ENCODE data around the gene STRAP. TPM values are rescaled to one million over a fixed set of nuclear protein-coding genes. Genes with fewer than 3 reads are reported as not detected.

The STRAP gene
- total and polyA plus RNA-seq, 2 of the 8 experiments (the other 6 are each of a cell fraction or from before 2014, with no cell fraction given) = 107 to 251 TPM

- H3K18ac ChIP-seq (ENCODE audit: extremely low read depth, low read length) = no peak overlapping the region
- no peak overlapping the region for H3K4ac ChIP-seq (replicated peaks; ENCODE audit: insufficient read length, low read depth, low read length)
- H3K27me3 ChIP-seq (replicated peaks in 1 of 4; ENCODE audit: control insufficient read depth in 3 of 4, extremely low read depth in 1 of 4, insufficient read depth in 3 of 4, low read length in 3 of 4) = no peaks in the 10 kb centered on the region
- 0 out of 2 replicates have a peak, but pooled peaks cover 2% of the 10 kb centered on the region for H3K23me2 ChIP-seq (ENCODE audit: low read depth, low read length)
- no peak overlapping the region for H2BK20ac ChIP-seq (ENCODE audit: low read length)
- no peak overlapping the region for H3K4me2 ChIP-seq (ENCODE audit: insufficient read depth in 1 of 2, low read depth in 2 of 2, low read length in 2 of 2)
- H3K79me1 ChIP-seq (ENCODE audit: low read depth, low read length) = no peaks in the 10 kb centered on the region
- H2AK5ac ChIP-seq (ENCODE audit: low read depth, low read length) = no peak overlapping the region
- peaks cover 0 to 18% (median 1%) of the 10 kb centered on the region in 4 experiments; a peak in 1 of 8 replicates for H3K36me3 ChIP-seq (ENCODE audit: control insufficient read depth in 2 of 4, insufficient read depth in 4 of 4, low read length in 3 of 4)
- H3K4me3 ChIP-seq (ENCODE audit: extremely low read depth in 1 of 4, insufficient read depth in 2 of 4, low read depth in 3 of 4, low read length in 4 of 4) = peak overlapping the region in 1 of 4 experiments; percentile 79; a peak in 1 of 8 replicates
- DNase-seq (ENCODE audit: low read depth in 1 of 2, low spot score in 2 of 2) (no peak), FAIRE-seq (no peak)
- no peak overlapping the region for H2BK12ac ChIP-seq (ENCODE audit: low read depth, low read length)
- H3K14ac ChIP-seq (ENCODE audit: insufficient read length) = no peak overlapping the region
- H3K27ac ChIP-seq (ENCODE audit: low read depth, low read length) = no peak overlapping the region
- no peak overlapping the region for H2BK120ac ChIP-seq (replicated peaks; ENCODE audit: low read depth, low read length)
- H3K79me2 ChIP-seq (ENCODE audit: control insufficient read depth in 1 of 2, insufficient read depth in 2 of 2, low read length in 2 of 2) = peaks cover 23 to 32% of the 10 kb centered on the region in 2 experiments
- H4K91ac ChIP-seq (replicated peaks; ENCODE audit: insufficient read length, low read length) = no peak overlapping the region
- 0 out of 2 replicates have a peak overlapping the region, but pooled peaks have one; percentile 41 for H2AFZ ChIP-seq (ENCODE audit: low read length)
- H3K4me1 ChIP-seq (replicated peaks in 1 of 4; ENCODE audit: control insufficient read depth in 3 of 4, insufficient read depth in 4 of 4, low read length in 3 of 4) = peaks cover 0 to 4% (median 2%) of the 10 kb centered on the region in 4 experiments; a peak in 2 of 7 replicates
- POLR2A ChIA-PET (ENCODE audit: partially characterized antibody) = no interaction called here
- no peak overlapping the region for H4K8ac ChIP-seq (ENCODE audit: extremely low read depth, insufficient read depth, low read length)
- H3K23ac ChIP-seq (ENCODE audit: insufficient read length) = no peak overlapping the region
- WGBS, 2 experiments (ENCODE audit: extremely low coverage in 1 of 2, insufficient coverage in 1 of 2, insufficient read length in 1 of 2, insufficient replicate concordance in 2 of 2, low coverage in 1 of 2, low lambda C conversion rate in 2 of 2, missing lambda C conversion rate in 1 of 2) = 85% methylated on average over 3 of the region's 3 CpGs; no CpG with 5 or more reads in 1 of the 2 experiments
- H2BK5ac ChIP-seq (ENCODE audit: low read depth, low read length) = no peak overlapping the region
- no peak overlapping the region for H3K9ac ChIP-seq (replicated peaks in 1 of 4; ENCODE audit: extremely low read depth in 1 of 4, low read depth in 3 of 4, low read length in 3 of 4)
- H2BK15ac ChIP-seq (ENCODE audit: low read length) = no peak overlapping the region
- H4K20me1 ChIP-seq (replicated peaks in 1 of 2; ENCODE audit: control insufficient read depth in 1 of 2, insufficient read depth in 2 of 2, low read length in 2 of 2) = peaks cover 4 to 6% of the 10 kb centered on the region in 2 experiments
- CTCF ChIA-PET (ENCODE audit: partially characterized antibody) = no interaction called here
- no peaks in the 10 kb centered on the region for H3K9me3 ChIP-seq (ENCODE audit: insufficient read depth in 2 of 2, low read depth in 1 of 2, low read length in 1 of 2)
- no peak overlapping the region for H4K5ac ChIP-seq (ENCODE audit: insufficient read length, low read depth, low read length)
- no peak overlapping the region for H3K56ac ChIP-seq (replicated peaks; ENCODE audit: insufficient read length, low read depth, low read length)
- TF ChIP-seq ATF3 (IDR thresholded peaks at IDR 0.05; ENCODE audit: insufficient read depth, low read depth, low read length) = no peak
- no peak for TF ChIP-seq SIRT6 (IDR thresholded peaks at IDR 0.05; ENCODE audit: low read length)
- no peak for TF ChIP-seq CHD2 (IDR thresholded peaks at IDR 0.05; ENCODE audit: low read length)
- TF ChIP-seq JUND (IDR thresholded peaks at IDR 0.05; ENCODE audit: low read length) = no peak
- TF ChIP-seq, protein P1, sequence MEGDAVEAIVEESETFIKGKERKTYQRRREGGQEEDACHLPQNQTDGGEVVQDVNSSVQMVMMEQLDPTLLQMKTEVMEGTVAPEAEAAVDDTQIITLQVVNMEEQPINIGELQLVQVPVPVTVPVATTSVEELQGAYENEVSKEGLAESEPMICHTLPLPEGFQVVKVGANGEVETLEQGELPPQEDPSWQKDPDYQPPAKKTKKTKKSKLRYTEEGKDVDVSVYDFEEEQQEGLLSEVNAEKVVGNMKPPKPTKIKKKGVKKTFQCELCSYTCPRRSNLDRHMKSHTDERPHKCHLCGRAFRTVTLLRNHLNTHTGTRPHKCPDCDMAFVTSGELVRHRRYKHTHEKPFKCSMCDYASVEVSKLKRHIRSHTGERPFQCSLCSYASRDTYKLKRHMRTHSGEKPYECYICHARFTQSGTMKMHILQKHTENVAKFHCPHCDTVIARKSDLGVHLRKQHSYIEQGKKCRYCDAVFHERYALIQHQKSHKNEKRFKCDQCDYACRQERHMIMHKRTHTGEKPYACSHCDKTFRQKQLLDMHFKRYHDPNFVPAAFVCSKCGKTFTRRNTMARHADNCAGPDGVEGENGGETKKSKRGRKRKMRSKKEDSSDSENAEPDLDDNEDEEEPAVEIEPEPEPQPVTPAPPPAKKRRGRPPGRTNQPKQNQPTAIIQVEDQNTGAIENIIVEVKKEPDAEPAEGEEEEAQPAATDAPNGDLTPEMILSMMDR (IDR thresholded peaks at IDR 0.05; ENCODE audit: control extremely low read depth in 1 of 3, insufficient read depth in 1 of 3, low read depth in 1 of 3, low read length in 3 of 3) = no peak
Measured at GRCh38 chr12:15880721-15881120, 1.5 kb upstream of the STRAP start.

All from H1 (cell line).